Fibroblast of skin of left biceps (primary cell): ENCODE data around the gene SLC22A12.
A peak's percentile ranks its signal among the peaks of the same experiment; 100 is the strongest.

Experiments used
- DNase-seq, 2 experiments: peaks; one replicate each; pipeline ENCODE4 v3.0.0-alpha.2; 2013; ENCODE audit warnings: low read depth in 2 of 2

The SLC22A12 gene

GRCh38 chr11:64562723-64563351 is 28.2 kb upstream of the SLC22A12 start:
- no peak for DNase-seq

DNA sequence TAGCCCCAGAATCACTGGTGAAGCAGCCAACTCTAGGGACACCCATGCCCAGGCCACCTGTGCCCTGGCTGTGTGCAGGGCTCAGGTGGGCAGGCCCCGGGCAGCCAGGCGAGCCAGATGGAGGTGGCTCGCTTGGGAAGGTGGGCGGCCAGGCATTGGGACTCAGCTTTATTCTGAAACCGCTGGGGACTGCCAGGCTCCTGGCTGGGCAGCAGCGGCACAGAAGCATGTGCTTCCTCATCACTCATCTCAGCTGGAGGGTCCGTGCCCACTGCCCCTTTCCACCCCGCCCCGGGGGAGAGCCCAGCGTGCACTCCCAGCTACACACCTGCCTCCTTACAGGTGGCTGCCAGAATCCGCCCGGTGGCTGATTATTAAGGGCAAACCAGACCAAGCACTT is 27.1 kb upstream of the SLC22A12 start:
- no peak for DNase-seq

GRCh38 chr11:64564419-64564818 is 26.6 kb upstream of the SLC22A12 start:
- DNase-seq, result no peak

- no peak for DNase-seq
Measured at GRCh38 chr11:64564947-64565889, 25.8 kb upstream of the SLC22A12 start.

GRCh38 chr11:64566042-64566914 is 24.7 kb upstream of the SLC22A12 start:
- DNase-seq, result peak; percentile 49 to 55

DNA sequence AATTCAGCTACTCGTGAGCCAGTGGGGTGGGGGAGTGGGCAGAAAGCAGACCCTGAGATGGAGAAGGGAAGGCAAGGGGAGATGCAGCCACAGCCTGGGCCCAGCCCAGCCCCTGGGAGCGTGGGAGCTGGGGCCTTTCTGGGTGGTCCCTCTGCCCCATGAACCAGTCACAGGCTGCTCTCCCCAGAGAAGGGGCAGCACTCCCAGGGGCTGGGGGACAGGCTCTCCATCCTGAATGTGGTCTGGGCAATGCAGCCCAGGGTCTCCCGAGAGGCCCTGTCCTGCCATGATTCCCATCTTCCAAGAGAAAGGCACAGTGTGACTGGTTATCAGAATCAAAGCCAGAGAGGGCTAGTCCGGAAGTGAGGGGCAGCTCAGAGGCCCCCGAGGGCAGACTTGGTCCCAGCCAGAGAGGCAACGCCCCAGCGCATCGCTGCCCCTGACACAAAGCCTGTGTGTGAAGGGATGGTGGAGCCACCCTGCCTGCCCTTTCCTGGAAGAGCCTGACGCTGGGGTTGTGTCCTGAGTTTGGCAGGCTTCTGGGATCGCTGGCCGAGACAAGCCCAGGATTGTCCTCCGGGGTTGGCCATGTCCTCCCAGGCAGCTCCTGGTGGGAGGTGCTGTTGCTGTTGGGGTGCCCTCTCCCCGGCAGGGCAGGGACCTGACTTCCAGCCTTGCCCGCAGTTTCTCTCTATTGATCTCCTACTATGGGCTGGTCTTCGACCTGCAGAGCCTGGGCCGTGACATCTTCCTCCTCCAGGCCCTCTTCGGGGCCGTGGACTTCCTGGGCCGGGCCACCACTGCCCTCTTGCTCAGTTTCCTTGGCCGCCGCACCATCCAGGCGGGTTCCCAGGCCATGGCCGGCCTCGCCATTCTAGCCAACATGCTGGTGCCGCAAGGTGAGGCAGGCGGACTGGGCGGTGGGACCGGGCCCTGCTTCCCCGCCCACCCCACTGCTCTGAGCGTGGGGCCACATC is 23.8 kb upstream of the SLC22A12 start:
- DNase-seq, result no peak

GRCh38 chr11:64568041-64568571 is 22.9 kb upstream of the SLC22A12 start:
- no peak for DNase-seq

DNA sequence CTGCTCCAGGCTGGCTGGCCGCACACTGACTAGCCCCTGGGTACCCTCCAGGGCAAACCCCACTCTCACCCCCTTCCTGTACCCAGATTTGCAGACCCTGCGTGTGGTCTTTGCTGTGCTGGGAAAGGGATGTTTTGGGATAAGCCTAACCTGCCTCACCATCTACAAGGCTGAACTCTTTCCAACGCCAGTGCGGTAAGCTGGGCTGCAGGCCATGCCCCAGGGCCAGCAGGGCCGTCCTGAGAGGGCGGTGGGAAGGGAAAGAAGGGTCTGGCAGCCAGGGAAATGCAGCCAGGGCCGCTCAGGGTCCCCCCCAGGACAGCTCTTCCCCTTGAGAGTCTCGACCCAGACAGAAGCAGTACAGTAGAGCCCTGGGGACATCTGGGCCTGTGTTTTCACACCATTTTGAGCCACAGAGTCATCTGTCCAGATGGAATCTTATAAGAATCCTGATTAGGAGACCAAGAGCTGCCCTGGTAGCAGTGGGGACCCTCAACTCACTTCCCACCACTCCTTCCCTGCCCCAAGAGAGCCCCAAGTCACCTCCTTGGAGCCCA is 22.4 kb upstream of the SLC22A12 start:
- no peak for DNase-seq

- DNase-seq, result no peak
Measured at GRCh38 chr11:64569300-64569970, 21.6 kb upstream of the SLC22A12 start.

DNA sequence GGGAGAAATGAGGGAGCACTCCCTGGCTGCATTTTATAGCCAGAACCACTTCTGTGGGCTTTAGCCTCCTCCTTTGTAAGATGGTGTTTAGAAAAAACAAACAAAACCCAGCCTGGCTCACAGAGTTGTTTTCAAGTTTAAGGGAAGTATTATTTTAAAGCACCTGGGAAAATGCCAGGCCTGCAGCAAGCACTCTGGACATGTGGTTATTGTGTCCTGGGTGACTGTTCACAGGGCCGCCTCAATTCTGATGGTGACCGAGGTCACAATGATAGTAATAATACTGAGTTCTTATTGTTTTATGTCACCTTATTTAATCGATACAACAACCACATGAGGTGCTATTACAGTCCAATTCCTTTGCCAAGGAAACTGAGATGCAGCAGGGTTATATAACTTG is 20.7 kb upstream of the SLC22A12 start:
- no peak for DNase-seq

DNA sequence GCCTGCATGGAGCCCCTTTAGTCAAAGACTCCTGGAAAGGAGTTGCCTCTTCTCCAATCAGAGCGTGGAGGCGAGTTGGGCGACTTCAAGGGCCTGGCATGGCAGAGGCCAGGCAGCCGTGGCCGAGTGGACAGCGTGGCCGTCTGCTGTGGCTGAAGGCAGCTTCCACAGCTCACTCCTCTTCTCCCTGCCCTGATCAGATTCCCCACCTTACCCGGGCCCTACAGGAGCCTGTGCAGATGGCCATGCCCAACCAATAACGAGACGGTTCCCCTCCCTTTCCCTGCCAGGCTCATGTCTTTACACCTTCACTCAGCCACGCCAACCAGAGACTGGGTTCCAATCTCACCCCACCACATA is 20.0 kb upstream of the SLC22A12 start:
- DNase-seq, result no peak

GRCh38 chr11:64571410-64572091 is 19.5 kb upstream of the SLC22A12 start:
- no peak for DNase-seq

- no peak for DNase-seq
Measured at GRCh38 chr11:64572143-64572542, 18.9 kb upstream of the SLC22A12 start.

DNA sequence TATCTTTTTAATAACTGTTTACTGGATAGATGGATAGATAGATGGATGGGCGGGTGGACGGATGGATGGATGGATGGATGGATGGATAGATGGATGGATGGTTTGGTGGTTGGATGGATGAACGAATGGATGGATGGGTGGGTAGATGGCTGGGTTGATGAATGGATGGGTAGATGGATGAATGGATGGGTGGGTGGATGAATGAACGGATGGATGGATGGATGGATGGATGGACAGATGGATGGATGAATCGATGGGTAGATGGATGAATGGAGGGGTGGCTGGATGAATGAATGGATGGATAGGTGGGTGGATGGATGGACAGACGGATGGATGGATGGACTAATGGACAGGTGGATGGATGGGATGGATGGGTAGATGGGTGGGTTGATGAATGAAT is 13.8 kb upstream of the SLC22A12 start:
- DNase-seq, result no peak

- DNase-seq, result no peak
Measured at GRCh38 chr11:64580412-64580811, 10.6 kb upstream of the SLC22A12 start.

GRCh38 chr11:64581057-64581523 is 9.9 kb upstream of the SLC22A12 start:
- no peak for DNase-seq

DNA sequence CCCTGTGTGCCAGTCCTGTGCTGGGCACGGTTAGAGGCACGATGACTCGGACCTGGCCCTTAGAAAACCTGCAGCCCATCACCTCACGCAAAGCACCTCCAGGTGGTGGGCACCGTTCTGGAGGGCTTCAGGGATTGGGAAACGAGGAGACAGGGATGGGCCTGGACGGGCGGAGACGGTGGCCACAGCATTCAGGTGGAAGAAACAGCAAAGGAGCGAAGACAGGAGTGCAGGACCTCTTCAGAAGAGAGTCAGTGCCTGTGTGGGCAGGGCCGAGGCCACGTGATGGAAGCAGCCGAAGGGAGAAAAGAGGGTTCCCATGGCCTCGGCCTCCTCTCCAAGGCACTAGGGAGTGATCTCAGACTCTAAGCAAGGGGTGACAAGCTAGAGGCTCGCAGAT is 8.1 kb upstream of the SLC22A12 start:
- DNase-seq, result no peak

- DNase-seq, result no peak
Measured at GRCh38 chr11:64583296-64584262, 7.4 kb upstream of the SLC22A12 start.
